GM10248 (cell line): ENCODE results near the gene SLC66A1.

ENCODE experiments used
- CTCF ChIA-PET: fragments of 300-600 bp; sonication (Branson Sonifier 250); formaldehyde crosslinking; extraction: SDS; loops from one replicate; lab custom pipeline; 2021; ENCODE audit warnings: antibody characterized with exemption; lab: Yijun Ruan, JAX
- POLR2A ChIA-PET: fragments of 350-650 bp; sonication (Branson Sonifier 250); formaldehyde crosslinking; extraction: SDS; loops from one replicate; lab custom pipeline; 2020; ENCODE audit warnings: antibody characterized with exemption; lab: Yijun Ruan, JAX
- DNase-seq: peaks from one replicate; pipeline ENCODE4 v3.0.0; 2012; ENCODE audit errors: extremely low spot score
- TF ChIP-seq, protein P1 (sequence below): IDR thresholded peaks from 2 replicates; pipeline ENCODE4 v1.5.1; 2012; ENCODE audit warnings: mild to moderate bottlenecking, low read depth; ENCODE audit errors: extremely low read depth, missing control alignments, control extremely low read depth

The SLC66A1 gene

DNA sequence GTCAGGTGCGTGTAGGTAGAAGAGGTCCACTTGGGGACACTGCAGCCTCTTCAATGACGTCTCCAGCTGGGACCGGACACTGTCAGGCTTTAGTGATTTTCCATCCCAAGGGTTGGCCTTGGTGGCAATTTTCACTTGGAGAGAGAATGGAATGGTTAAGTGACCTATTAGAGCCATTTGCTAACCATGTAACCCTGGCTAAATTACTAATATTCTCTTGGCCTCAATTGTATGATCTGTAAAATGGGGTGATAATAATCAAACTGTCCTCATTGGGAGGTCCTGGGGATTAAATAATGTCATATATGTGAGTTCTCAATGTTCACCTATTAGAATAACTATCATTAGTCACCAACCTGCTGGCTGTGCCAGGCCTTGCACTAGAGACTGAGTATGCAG is 3.6 kb upstream of the SLC66A1 start:
- POLR2A ChIA-PET = no interaction called here

DNA sequence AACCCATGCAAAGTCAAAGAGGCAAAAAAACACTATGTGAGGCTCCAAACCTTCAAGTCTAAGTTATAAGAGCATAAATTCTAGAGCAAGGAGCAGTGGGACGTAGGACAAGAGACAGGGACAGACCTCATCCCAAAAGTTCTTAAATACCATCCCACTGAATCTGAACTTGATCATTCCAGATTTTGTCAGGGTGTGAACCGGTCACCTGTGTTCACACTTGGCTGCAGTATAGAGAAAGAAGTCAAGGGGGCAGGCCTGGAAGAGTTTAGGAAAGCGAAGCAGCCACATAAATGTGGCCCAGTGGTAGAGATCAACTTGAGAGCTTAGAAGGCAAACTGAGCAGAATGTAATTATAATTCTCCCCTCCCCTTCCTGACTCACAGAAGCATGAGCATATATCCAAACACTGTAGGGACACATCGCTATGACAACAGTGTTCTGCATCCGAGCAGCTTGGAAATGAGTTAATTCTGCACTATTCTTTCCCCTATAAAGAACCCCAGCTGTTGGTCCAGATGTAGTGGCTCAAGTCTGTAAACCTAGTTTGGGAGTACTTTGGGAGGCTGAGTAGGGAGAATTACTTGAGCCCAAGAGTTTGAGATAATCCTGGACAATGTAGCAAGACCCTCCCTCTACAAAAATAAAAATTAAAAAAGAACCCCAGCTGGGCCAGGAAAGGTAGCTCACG is 2.9 kb upstream of the SLC66A1 start:
- DNase-seq = no peak
- TF ChIP-seq, protein P1, sequence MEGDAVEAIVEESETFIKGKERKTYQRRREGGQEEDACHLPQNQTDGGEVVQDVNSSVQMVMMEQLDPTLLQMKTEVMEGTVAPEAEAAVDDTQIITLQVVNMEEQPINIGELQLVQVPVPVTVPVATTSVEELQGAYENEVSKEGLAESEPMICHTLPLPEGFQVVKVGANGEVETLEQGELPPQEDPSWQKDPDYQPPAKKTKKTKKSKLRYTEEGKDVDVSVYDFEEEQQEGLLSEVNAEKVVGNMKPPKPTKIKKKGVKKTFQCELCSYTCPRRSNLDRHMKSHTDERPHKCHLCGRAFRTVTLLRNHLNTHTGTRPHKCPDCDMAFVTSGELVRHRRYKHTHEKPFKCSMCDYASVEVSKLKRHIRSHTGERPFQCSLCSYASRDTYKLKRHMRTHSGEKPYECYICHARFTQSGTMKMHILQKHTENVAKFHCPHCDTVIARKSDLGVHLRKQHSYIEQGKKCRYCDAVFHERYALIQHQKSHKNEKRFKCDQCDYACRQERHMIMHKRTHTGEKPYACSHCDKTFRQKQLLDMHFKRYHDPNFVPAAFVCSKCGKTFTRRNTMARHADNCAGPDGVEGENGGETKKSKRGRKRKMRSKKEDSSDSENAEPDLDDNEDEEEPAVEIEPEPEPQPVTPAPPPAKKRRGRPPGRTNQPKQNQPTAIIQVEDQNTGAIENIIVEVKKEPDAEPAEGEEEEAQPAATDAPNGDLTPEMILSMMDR = no peak
- CTCF ChIA-PET = no interaction called here
- POLR2A ChIA-PET = no interaction called here

More for the DNA sequence above, 3.6 kb upstream of the SLC66A1 start:
- CTCF ChIA-PET = no interaction called here
- TF ChIP-seq, protein P1 = no peak
- DNase-seq = no peak

DNA sequence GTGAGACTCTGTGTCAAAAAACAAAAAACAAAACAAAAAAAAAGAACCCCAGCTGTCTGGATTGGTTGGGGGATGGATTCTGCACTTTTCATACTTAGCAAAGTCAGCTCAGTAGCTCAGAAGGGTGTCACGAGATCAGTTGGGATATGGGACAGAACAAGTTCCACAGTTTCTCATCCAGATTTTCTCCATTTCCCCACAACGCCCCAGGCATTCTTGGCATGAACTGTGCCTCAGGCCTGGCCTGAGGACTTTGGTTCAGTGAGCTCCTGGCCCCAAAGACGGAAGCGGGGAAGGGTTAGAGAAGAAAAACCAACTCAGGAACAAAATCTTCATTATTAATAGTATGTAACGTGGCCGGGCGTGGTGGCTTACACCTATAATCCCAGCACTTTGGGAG is 2.1 kb upstream of the SLC66A1 start:
- CTCF ChIA-PET = interaction anchor here (0.7 kb wide), 1 partner anchor 446 kb away, joined by 3 read pairs; no protein-coding TSS in a partner anchor
- TF ChIP-seq, protein P1 = no peak
- POLR2A ChIA-PET = no interaction called here
- no peak for DNase-seq

DNA sequence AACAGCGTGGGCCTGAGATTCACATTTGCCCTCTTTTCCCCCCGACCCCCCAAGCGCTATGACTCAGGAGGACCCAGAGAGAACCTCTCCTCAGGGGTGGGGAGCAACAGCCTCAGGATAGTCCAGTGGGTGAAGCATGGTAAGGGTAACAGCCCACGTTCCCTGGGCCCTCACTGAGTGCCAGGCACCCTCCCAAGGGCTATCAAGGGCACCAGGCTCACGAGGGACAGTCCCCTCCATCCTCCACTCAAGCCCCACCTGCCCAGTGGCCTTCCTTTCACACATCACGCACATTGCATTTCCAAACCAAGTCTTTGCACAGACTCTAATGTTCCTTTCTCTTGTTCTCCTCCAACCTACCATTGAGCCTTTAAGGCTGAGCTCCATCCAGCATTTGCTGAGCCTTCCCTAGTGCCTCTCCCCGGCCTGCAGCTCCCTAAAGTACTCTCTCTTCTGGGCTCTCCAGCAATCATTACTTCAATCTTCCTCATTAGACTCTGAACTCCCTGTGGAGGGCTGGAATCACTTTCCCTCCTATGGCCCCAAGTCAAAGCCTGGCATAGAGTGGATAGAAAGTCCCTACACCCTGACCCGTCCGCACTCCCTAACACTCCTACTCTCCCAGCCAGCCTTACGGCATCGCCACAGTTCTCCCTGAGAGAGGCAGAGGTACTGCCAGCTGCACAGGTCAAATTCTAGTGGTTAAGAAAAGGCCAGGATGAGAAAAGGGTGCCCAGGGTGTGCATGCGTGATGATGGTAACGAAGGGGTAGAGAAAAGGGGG is 1.2 kb upstream of the SLC66A1 start:
- TF ChIP-seq, protein P1 = no peak
- CTCF ChIA-PET = interaction anchor here (2.9 kb wide), 1 partner anchor 31 kb away, joined by 11 read pairs; no protein-coding TSS in a partner anchor
- peak; percentile 21 for DNase-seq
- POLR2A ChIA-PET = no interaction called here

DNA sequence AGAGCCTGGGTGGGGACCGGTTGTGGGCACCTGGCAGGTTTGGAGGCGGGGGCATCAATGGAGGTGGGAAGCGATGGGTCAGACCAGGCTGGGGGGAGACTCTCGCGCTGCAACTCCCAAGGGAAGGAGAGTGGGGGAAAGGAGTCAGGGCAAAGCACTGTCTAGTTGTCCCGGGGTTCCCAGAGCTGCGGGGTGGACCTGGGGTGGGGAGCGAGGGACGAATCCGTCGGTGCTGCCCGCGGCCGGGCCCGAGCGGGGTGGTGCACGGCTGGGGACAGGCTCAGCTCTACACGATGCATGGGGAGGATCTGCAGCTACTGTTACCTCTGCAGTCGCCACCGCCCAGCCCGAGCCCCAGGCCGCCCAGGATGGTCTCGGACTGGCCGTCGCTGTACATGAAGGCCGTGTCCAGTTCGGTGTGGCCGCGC is 609 bp upstream of the SLC66A1 start:
- POLR2A ChIA-PET = no interaction called here
- CTCF ChIA-PET = interaction anchor here (2.9 kb wide), 1 partner anchor 31 kb away, joined by 11 read pairs; no protein-coding TSS in a partner anchor
- TF ChIP-seq, protein P1 = no peak
- peak; percentile 32 for DNase-seq
